Spleen (tissue), 11 donors: ENCODE results near the gene PHKA1. TPM values are rescaled to one million over a fixed set of nuclear protein-coding genes. Genes with fewer than 3 reads are reported as not detected.

Experiments
- DNase-seq: peaks from one replicate; pipeline ENCODE4 v3.0.0-alpha.2; 2020
- H3K27ac ChIP-seq, 8 donors: fragments of 200-600 bp; sonication (generic) in 7 of 8; 1 replicate in 4 of 8; 2 replicates in 4 of 8; pipeline versions ENCODE4 v1.5.0 to v1.8.0; 2016 to 2021; ENCODE audit warnings: inconsistent platforms in 4 of 8, mild to moderate bottlenecking in 4 of 8, moderate library complexity in 1 of 8
- H3K27me3 ChIP-seq, 7 donors: fragments of 200-600 bp; sonication (generic) in 6 of 7; replicated peaks in 1 of 7; 1 replicate in 4 of 7; 2 replicates in 3 of 7; pipeline versions ENCODE4 v1.5.0 to v1.8.0; 2016 to 2021; ENCODE audit warnings: inconsistent platforms in 3 of 7, mild to moderate bottlenecking in 1 of 7
- H3K36me3 ChIP-seq, 6 donors: fragments of 200-600 bp; sonication (generic) in 5 of 6; 1 replicate in 4 of 6; 2 replicates in 2 of 6; pipeline versions ENCODE4 v1.5.0 to v1.8.0; 2016 to 2021; ENCODE audit warnings: inconsistent platforms in 2 of 6
- H3K4me1 ChIP-seq, 6 donors: fragments of 200-600 bp; sonication (generic) in 5 of 6; 1 replicate in 3 of 6; 2 replicates in 3 of 6; pipeline versions ENCODE4 v1.5.0 to v1.8.0; 2016 to 2021; ENCODE audit warnings: inconsistent platforms in 3 of 6
- H3K4me3 ChIP-seq, 8 donors: fragments of 200-600 bp; sonication (generic) in 7 of 8; 1 replicate in 4 of 8; 2 replicates in 4 of 8; pipeline versions ENCODE4 v1.5.0 to v1.8.0; 2016 to 2021; ENCODE audit warnings: inconsistent platforms in 4 of 8, mild to moderate bottlenecking in 4 of 8, moderate library complexity in 2 of 8
- H3K9me3 ChIP-seq, 8 donors: fragments of 200-600 bp; sonication (generic) in 7 of 8; 1 replicate in 4 of 8; 2 replicates in 4 of 8; pipeline versions ENCODE4 v1.5.0 to v1.8.0; 2016 to 2021; ENCODE audit warnings: inconsistent platforms in 4 of 8
- POLR2A ChIP-seq, 3 donors: fragments of 450-650 bp; IDR thresholded peaks; one replicate each; pipeline ENCODE4 v1.5.1; 2017; ENCODE audit warnings: antibody characterized with exemption in 3 of 3, mild to moderate bottlenecking in 1 of 3
- POLR2AphosphoS5 ChIP-seq, 3 donors: sonication (generic); formaldehyde crosslinking; IDR thresholded peaks; one replicate each; pipeline ENCODE4 v1.5.1; 2017; ENCODE audit warnings: antibody characterized with exemption in 3 of 3
- WGBS, 5 donors: extraction: QIAGEN DNeasy Blood & Tissue Kit in 3 of 5; methylation state at CpG; one replicate each; pipeline versions ENCODE4 v1.1.5 to v1.1.7; 2013 to 2018; 5-methylcytosine and 5-hydroxymethylcytosine counted together
- intact Hi-C: fragments of 100-400 bp; cut with DNase I; formaldehyde crosslinking; loops from one replicate; pipeline ENCODE4 v1.15.0; 2023; ENCODE audit warnings: low total_unique reads
- polyA plus RNA-seq, 3 donors: library from polyadenylated mRNA; stranded (reverse); fragments of 200-250 nt; gene quantifications; one replicate each; pipeline ENCODE4 v1.2.1, GENCODE V29; 2013
- total RNA-seq, 7 donors: library from RNA; depleted of rRNA in 3 of 7; stranded (reverse); fragments of >200 nt in 3 of 7; fragmentation: NEBNext Ultra II Directional in 4 of 7; extraction: Animal tissue kit (Norgen Biotek cat#: 25700) in 4 of 7; gene quantifications; one replicate each; pipeline versions ENCODE4 v1.1.0 to v1.2.1, GENCODE V29; 2016 to 2021
- TF ChIP-seq, protein P1 (sequence below), 11 experiments: fragments of 200-600 bp in 7 of 11; fragments of 450-650 bp in 4 of 11; sonication (generic) in 4 of 11; IDR thresholded peaks in 8 of 11; conservative IDR thresholded peaks in 3 of 11; 1 replicate in 7 of 11; 2 replicates in 4 of 11; pipeline versions ENCODE4 v1.4.0 to v1.8.0; 2016 to 2021; ENCODE audit warnings: antibody characterized with exemption in 11 of 11, inconsistent platforms in 4 of 11, mild to moderate bottlenecking in 1 of 11
- donor health status: healthy with polysubstance abuse.
- donor health status: DM: no; HTN: no; CAD: no; lungs with moderate emphysema.
- donor health status: DM: no; HTN: no; CAD: no.
- donor health status: Bipolar disorder and iron deficiency.
- donor health status: healthy.
- donor health status: DM: no; HTN: no; CAD: no.
- donor health status: DM: yes; HTN: yes; CAD: no.

The PHKA1 gene
- total and polyA plus RNA-seq, 10 donors = 0.67 to 12.7 (median 6.9) TPM

DNA sequence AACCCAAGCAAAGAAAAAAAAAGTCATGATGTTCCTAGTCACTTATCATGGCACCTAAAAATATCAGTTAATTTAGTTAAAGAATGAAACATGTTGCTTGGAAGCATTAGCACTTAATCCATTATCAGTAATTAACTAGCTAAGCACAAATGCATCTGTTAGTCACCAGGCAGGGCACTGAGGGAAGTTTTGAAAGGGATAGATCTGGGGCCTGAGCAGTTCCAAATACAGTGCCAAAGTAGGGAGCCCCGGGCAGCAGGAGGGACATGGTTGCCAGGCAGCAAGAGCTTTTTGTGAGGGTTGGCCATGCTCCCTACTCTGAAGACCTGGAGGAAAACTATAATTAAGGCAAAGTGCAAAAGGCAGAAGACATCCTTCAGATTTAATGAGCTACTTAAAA, 62.0 kb downstream of the PHKA1 start:
- 57 to 100% (median 72%) methylated on average over 1 of the region's 1 CpG for WGBS, 5 donors
- H3K36me3 ChIP-seq = no peaks in the 10 kb centered on the region
- no peaks in the 10 kb centered on the region for H3K4me1 ChIP-seq
- intact Hi-C loops = no loop called here
- H3K9me3 ChIP-seq = no peaks in the 10 kb centered on the region
- no peak for DNase-seq
- no peak overlapping the region for H3K27ac ChIP-seq
- TF ChIP-seq POLR2AphosphoS5 (IDR thresholded peaks at IDR 0.05) (no peak), POLR2A (IDR thresholded peaks at IDR 0.05) (no peak)
- TF ChIP-seq, protein P1, sequence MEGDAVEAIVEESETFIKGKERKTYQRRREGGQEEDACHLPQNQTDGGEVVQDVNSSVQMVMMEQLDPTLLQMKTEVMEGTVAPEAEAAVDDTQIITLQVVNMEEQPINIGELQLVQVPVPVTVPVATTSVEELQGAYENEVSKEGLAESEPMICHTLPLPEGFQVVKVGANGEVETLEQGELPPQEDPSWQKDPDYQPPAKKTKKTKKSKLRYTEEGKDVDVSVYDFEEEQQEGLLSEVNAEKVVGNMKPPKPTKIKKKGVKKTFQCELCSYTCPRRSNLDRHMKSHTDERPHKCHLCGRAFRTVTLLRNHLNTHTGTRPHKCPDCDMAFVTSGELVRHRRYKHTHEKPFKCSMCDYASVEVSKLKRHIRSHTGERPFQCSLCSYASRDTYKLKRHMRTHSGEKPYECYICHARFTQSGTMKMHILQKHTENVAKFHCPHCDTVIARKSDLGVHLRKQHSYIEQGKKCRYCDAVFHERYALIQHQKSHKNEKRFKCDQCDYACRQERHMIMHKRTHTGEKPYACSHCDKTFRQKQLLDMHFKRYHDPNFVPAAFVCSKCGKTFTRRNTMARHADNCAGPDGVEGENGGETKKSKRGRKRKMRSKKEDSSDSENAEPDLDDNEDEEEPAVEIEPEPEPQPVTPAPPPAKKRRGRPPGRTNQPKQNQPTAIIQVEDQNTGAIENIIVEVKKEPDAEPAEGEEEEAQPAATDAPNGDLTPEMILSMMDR (IDR thresholded peaks at IDR 0.05 in 8 of 11, conservative IDR thresholded peaks at IDR 0.05 in 3 of 11) = no peak
- no peaks in the 10 kb centered on the region for H3K27me3 ChIP-seq
- H3K4me3 ChIP-seq = no peak overlapping the region

DNA sequence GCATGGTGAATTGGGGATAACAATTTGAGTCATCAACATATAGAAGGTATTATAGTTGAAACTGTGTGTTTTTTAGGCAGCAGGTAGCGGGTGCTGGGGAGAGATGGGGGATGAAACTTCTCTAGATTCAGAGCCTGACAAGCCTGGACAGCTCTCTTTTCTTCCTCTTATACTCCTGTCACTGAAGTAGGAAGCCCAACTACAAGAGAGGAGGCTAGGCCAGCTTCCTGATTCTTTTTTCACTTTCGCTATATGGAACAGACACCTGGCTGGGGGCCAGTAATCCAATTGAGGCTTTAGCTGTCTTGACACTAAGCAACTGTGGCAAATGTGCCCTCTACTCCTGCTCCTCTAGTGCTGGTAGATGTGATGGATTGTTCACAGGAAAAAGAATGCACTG, 69.2 kb downstream of the PHKA1 start:
- H3K27me3 ChIP-seq = no peaks in the 10 kb centered on the region
- H3K9me3 ChIP-seq = no peaks in the 10 kb centered on the region
- no peak overlapping the region for H3K27ac ChIP-seq
- intact Hi-C loops = no loop called here
- H3K4me1 ChIP-seq = no peaks in the 10 kb centered on the region
- H3K36me3 ChIP-seq = no peaks in the 10 kb centered on the region
- 8 to 77% (median 60%) methylated on average over 2 of the region's 2 CpGs for WGBS, 5 donors
- TF ChIP-seq POLR2A (IDR thresholded peaks at IDR 0.05) = no peak
- TF ChIP-seq POLR2AphosphoS5 (IDR thresholded peaks at IDR 0.05) = no peak
- TF ChIP-seq, protein P1 (IDR thresholded peaks at IDR 0.05 in 8 of 11, conservative IDR thresholded peaks at IDR 0.05 in 3 of 11) = no peak
- DNase-seq = no peak
- no peak overlapping the region for H3K4me3 ChIP-seq

DNA sequence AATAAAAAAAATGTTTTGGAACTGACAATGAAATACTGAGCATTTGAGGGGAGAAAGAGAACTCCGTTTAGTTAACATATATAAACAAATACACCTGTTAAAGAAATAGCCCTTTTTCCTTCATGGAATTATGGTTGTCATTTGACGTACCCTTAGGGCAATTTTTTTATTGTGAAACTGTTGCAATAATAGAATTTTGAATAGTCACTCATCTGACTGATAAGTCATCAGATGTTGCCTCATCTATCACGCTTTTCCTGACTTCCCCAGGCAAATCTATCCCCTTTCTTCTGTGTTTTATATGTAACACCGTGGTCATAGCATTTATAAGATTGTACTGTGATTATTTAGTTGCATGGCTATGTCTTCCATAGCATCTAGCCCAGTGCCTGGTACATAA, 72.5 kb downstream of the PHKA1 start:
- peaks cover 0 to 12% (median 0%) of the 10 kb centered on the region in 7 donors for H3K27me3 ChIP-seq
- H3K4me1 ChIP-seq = no peaks in the 10 kb centered on the region
- H3K9me3 ChIP-seq = no peaks in the 10 kb centered on the region
- H3K36me3 ChIP-seq = no peaks in the 10 kb centered on the region
- no peak for DNase-seq
- TF ChIP-seq POLR2A (IDR thresholded peaks at IDR 0.05) (no peak), POLR2AphosphoS5 (IDR thresholded peaks at IDR 0.05) (no peak)
- TF ChIP-seq, protein P1 (IDR thresholded peaks at IDR 0.05 in 8 of 11, conservative IDR thresholded peaks at IDR 0.05 in 3 of 11) = no peak
- intact Hi-C loops = no loop called here
- H3K27ac ChIP-seq = no peak overlapping the region
- no peak overlapping the region for H3K4me3 ChIP-seq
- WGBS, 5 donors = 62 to 86% (median 75%) methylated on average over 4 of the region's 4 CpGs

DNA sequence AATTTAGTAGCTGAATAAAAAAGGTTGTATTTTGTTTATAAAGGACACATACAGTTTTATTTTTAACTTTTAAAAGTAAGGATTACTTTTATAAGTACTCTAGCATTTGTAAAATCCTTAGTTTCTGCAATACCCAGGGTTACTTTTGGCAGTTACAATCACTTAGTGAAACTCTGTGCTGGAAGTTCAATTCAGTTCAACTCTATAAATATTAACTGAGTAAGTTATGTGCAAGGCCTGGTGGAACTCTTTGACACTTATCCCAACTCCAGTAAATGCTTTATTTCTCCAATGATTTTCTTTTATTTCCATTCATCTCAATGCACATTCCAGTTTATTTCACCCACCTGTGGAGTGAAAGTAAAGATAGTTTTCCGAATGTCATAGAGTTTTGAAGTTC, 78.2 kb downstream of the PHKA1 start:
- WGBS, 5 donors = 68 to 94% (median 87%) methylated on average over 1 of the region's 1 CpG
- no peak overlapping the region for H3K27ac ChIP-seq
- H3K36me3 ChIP-seq = no peaks in the 10 kb centered on the region
- DNase-seq = no peak
- intact Hi-C loops = no loop called here
- no peak overlapping the region for H3K4me3 ChIP-seq
- no peak for TF ChIP-seq POLR2A (IDR thresholded peaks at IDR 0.05)
- TF ChIP-seq, protein P1 (IDR thresholded peaks at IDR 0.05 in 8 of 11, conservative IDR thresholded peaks at IDR 0.05 in 3 of 11) = no peak
- no peak for TF ChIP-seq POLR2AphosphoS5 (IDR thresholded peaks at IDR 0.05)
- no peaks in the 10 kb centered on the region for H3K9me3 ChIP-seq
- peaks cover 0 to 12% (median 0%) of the 10 kb centered on the region in 7 donors for H3K27me3 ChIP-seq
- H3K4me1 ChIP-seq = peaks cover 0 to 3% (median 0%) of the 10 kb centered on the region in 6 donors
